ENCODE data around the gene KLK14.

The KLK14 gene

DNA sequence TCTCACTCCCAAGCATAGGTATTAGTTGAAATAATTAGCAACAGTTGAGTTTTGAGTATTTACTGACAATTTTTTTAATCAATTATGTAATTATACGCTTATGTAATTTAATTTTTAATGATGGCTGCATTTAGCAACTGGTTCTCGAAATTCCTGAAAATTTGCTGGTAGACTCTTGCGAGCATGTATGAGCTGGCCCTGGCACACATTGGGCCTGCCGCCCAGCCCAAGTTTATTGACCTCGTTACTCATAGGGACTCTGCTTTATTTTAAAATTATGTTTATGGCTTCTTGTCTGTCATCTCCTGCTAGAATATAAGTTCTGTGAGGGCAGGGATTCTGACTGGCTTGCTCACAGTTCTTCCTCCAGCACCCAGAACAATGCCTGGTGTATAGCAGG, 6.7 kb downstream of the KLK14 start:
- no peak overlapping the region for H3K4me3 ChIP-seq (ENCODE audit: low read depth, low read length)
- DNase-seq = no peak
- TF ChIP-seq, protein P1, sequence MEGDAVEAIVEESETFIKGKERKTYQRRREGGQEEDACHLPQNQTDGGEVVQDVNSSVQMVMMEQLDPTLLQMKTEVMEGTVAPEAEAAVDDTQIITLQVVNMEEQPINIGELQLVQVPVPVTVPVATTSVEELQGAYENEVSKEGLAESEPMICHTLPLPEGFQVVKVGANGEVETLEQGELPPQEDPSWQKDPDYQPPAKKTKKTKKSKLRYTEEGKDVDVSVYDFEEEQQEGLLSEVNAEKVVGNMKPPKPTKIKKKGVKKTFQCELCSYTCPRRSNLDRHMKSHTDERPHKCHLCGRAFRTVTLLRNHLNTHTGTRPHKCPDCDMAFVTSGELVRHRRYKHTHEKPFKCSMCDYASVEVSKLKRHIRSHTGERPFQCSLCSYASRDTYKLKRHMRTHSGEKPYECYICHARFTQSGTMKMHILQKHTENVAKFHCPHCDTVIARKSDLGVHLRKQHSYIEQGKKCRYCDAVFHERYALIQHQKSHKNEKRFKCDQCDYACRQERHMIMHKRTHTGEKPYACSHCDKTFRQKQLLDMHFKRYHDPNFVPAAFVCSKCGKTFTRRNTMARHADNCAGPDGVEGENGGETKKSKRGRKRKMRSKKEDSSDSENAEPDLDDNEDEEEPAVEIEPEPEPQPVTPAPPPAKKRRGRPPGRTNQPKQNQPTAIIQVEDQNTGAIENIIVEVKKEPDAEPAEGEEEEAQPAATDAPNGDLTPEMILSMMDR (IDR thresholded peaks at IDR 0.05; ENCODE audit: low read depth, low read length, missing control alignments) = no peak

DNA sequence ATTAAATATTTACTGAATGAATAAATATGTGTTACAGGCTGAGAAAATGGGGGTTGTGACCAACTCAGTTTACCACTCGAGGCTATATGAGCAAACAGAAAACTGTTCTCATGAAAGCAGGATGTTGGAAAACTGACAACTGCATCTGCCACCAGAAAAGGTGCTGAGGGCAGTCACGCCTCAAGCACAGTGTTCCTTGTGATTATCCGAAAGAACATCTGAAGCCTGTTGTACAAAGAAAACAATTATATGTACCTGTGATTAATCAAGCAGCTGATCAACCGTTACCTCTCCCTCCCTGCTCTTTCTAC, 11.6 kb downstream of the KLK14 start:
- no peaks in the 10 kb centered on the region for H3K27me3 ChIP-seq (replicated peaks)
- no peak overlapping the region for H3K27ac ChIP-seq
- in situ Hi-C loops (cut with HindIII; ENCODE audit: low pct_ligation_motif_present, low sequenced_read_pairs) = no loop called here
- no peak for DNase-seq
- H3K4me3 ChIP-seq (ENCODE audit: low read depth, low read length) = no peak overlapping the region
- no peaks in the 10 kb centered on the region for H3K36me3 ChIP-seq (replicated peaks)
- TF ChIP-seq, protein P1 (IDR thresholded peaks at IDR 0.05; ENCODE audit: low read depth, low read length, missing control alignments) = no peak

More for the DNA sequence above, 6.7 kb downstream of the KLK14 start:
- in situ Hi-C loops (cut with HindIII; ENCODE audit: low pct_ligation_motif_present, low sequenced_read_pairs) = no loop called here
- Histone ChIP-seq H3K27me3 (replicated peaks) (no peaks in the 10 kb centered on the region), H3K36me3 (replicated peaks) (no peaks in the 10 kb centered on the region), H3K27ac (no peak overlapping the region)

DNA sequence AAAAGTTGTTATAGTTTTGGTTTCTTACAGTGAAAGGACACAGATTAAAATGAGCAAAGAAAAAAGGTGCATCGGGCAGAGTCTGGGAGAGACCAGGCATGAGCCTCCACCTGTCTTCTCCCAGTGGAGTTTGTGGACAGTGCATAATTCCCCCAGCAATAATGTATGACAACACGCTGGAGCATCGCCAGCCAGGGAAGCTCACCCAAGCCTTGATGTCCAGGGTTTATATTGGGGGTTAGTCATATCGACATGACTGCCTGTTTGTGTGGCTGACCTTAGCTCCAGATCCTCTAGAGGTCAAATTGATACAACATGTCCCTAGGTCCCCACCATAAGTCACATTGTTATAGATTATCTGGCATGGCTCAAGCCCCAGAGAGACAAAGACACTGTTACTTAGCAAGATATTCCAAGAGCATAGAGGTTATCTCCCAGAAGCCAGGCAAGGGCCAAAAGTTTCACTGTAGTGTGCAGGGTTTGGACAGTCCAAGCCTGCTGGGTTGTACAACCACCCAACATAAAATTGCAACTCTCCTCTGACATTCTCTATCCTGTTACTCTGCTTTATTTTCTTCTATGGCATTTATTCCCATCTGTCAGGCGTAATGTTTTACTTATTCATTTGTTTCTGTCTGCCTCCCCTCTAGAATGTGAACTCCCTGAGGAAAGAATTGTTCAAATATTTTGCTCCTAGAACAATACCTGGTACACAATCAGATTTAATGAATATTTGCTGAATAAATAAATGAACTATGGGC, 12.2 kb downstream of the KLK14 start:
- Histone ChIP-seq H3K4me3 (ENCODE audit: low read depth, low read length) (no peak overlapping the region), H3K36me3 (replicated peaks) (no peaks in the 10 kb centered on the region), H3K27ac (no peak overlapping the region), H3K27me3 (replicated peaks) (no peaks in the 10 kb centered on the region)
- TF ChIP-seq, protein P1 (IDR thresholded peaks at IDR 0.05; ENCODE audit: low read depth, low read length, missing control alignments) = no peak
- DNase-seq = no peak
- in situ Hi-C loops (cut with HindIII; ENCODE audit: low pct_ligation_motif_present, low sequenced_read_pairs) = no loop called here

DNA sequence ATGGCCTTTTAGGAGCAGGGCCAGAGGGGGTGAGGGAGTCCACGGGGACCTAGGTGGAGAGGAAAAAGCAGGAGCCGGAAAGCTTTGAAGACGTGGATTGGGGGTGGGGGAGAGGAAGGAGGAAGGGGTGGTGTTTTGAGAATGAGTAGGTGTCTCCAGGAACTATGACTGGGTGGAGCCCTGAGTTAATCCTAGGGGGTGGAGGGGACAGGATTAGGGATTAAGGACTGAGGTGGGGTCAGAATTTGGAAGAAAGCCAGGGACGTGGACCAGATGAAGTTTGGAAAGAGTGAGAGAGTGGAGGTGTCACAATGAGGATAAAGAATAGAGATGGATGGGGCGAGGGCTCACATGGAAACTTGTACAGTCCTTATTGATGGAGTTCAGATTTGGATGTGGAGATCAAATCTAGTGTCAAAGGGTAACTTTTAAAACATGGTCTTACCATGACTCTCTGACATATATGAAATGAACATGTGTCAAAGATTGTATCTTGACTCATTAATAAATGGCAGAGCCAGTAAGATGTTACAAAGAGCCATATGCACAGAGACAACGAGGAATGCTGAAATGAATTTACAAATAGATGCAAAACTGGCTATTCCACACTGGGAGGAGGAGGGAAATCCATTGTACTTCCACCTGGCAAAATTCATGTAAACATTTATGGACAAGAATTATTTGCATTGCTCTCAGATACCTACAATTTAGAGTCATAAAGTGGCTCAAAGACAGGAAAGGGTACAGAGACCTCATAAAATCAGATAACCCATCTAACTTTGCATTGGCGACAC, 16.1 kb downstream of the KLK14 start:
- TF ChIP-seq, protein P1 (IDR thresholded peaks at IDR 0.05; ENCODE audit: low read depth, low read length, missing control alignments) = no peak
- Histone ChIP-seq H3K27ac (no peak overlapping the region), H3K4me3 (ENCODE audit: low read depth, low read length) (no peak overlapping the region), H3K36me3 (replicated peaks) (no peaks in the 10 kb centered on the region), H3K27me3 (replicated peaks) (no peaks in the 10 kb centered on the region)
- in situ Hi-C loops (cut with HindIII; ENCODE audit: low pct_ligation_motif_present, low sequenced_read_pairs) = no loop called here
- no peak for DNase-seq

GRCh38 chr19:51065221-51065960, 17.3 kb downstream of the KLK14 start:
- Histone ChIP-seq H3K4me3 (ENCODE audit: low read depth, low read length) (no peak overlapping the region), H3K36me3 (replicated peaks) (no peaks in the 10 kb centered on the region), H3K27ac (no peak overlapping the region), H3K27me3 (replicated peaks) (no peaks in the 10 kb centered on the region)
- no peak for DNase-seq
- in situ Hi-C loops (cut with HindIII; ENCODE audit: low pct_ligation_motif_present, low sequenced_read_pairs) = no loop called here
- TF ChIP-seq, protein P1 (IDR thresholded peaks at IDR 0.05; ENCODE audit: low read depth, low read length, missing control alignments) = no peak
